Memory B cell (primary cell): ENCODE results near the gene UBXN4.

Source experiments
- ATAC-seq: fragments of 150-1000 bp; cut with Tn5 transposase; 2 replicates; pipeline ENCODE4 v1.10.0; 2021; ENCODE audit warnings: low read depth, mild to moderate bottlenecking, moderate library complexity
- DNase-seq, 2 donors: peaks; one replicate each; pipeline ENCODE4 v3.0.0; 2022; ENCODE audit warnings: low spot score in 2 of 2
- H3K27ac Mint-ChIP-seq: one replicate; pipeline ENCODE4 v1.8.0; 2022; ENCODE audit warnings: mild to moderate bottlenecking, moderate library complexity, mixed read lengths
- H3K27me3 Mint-ChIP-seq: one replicate; pipeline ENCODE4 v1.8.0; 2022; ENCODE audit warnings: mixed read lengths
- H3K36me3 Mint-ChIP-seq: one replicate; pipeline ENCODE4 v1.8.0; 2022; ENCODE audit warnings: mild to moderate bottlenecking, mixed read lengths
- H3K4me1 Mint-ChIP-seq: one replicate; pipeline ENCODE4 v1.8.0; 2022; ENCODE audit warnings: mixed read lengths
- H3K4me3 Mint-ChIP-seq: one replicate; pipeline ENCODE4 v1.8.0; 2022; ENCODE audit warnings: mild to moderate bottlenecking, moderate library complexity, mixed read lengths
- H3K9me3 Mint-ChIP-seq: one replicate; pipeline ENCODE4 v1.8.0; 2022; ENCODE audit warnings: mixed read lengths

UBXN4 gene

GRCh38 chr2:135829378-135830135 is 87.9 kb downstream of the UBXN4 start:
- no peak overlapping the region for H3K4me3 Mint-ChIP-seq
- no peaks in the 10 kb centered on the region for H3K4me1 Mint-ChIP-seq
- H3K9me3 Mint-ChIP-seq, result no peaks in the 10 kb centered on the region
- no peak overlapping the region for H3K27ac Mint-ChIP-seq
- DNase-seq, result no peak
- H3K27me3 Mint-ChIP-seq, result no peaks in the 10 kb centered on the region
- H3K36me3 Mint-ChIP-seq, result no peaks in the 10 kb centered on the region
- ATAC-seq, result no peak

GRCh38 chr2:135831180-135831812 is 89.6 kb downstream of the UBXN4 start:
- Mint-ChIP-seq H3K9me3 (no peaks in the 10 kb centered on the region), H3K27me3 (no peaks in the 10 kb centered on the region), H3K4me3 (no peak overlapping the region), H3K4me1 (peaks cover under 1% of the 10 kb centered on the region), H3K27ac (no peak overlapping the region), H3K36me3 (no peaks in the 10 kb centered on the region)
- no peak for DNase-seq
- ATAC-seq, result no peak

- ATAC-seq (no peak), DNase-seq (no peak)
- Mint-ChIP-seq H3K4me3 (no peak overlapping the region), H3K27ac (no peak overlapping the region), H3K36me3 (no peaks in the 10 kb centered on the region), H3K4me1 (peaks cover 3% of the 10 kb centered on the region), H3K9me3 (no peaks in the 10 kb centered on the region), H3K27me3 (no peaks in the 10 kb centered on the region)
Observed at GRCh38 chr2:135832891-135833290, 91.2 kb downstream of the UBXN4 start.
